HL-60 (cell line): ENCODE measurements around the gene POLR2B.
A peak's percentile ranks its signal among the peaks of the same experiment; 100 is the strongest.

ENCODE experiments used
- DNase-seq, 2 experiments: peaks; one replicate each; pipeline ENCODE4 v3.0.0-alpha.2; 2010 to 2020; ENCODE audit warnings: low read depth in 1 of 2, low spot score in 1 of 2
- H3K27ac ChIP-seq: fragments of 250-450 bp; sonication (Bioruptor Pico); replicated peaks from 2 replicates; pipeline ENCODE4 v1.5.1; 2020; ENCODE audit warnings: mild to moderate bottlenecking, moderate library complexity
- H3K27me3 ChIP-seq: fragments of 250-450 bp; sonication (Bioruptor Pico); 2 replicates; pipeline ENCODE4 v1.5.1; 2021; ENCODE audit warnings: mild to moderate bottlenecking, moderate library complexity; ENCODE audit not compliant: insufficient read depth, poor library complexity, severe bottlenecking
- H3K4me3 ChIP-seq: replicated peaks from 2 replicates; pipeline ENCODE4 v1.5.1; 2011; ENCODE audit warnings: mild to moderate bottlenecking, control low read depth, low read length; ENCODE audit not compliant: insufficient read depth
- GABPA ChIP-seq: IDR thresholded peaks from 2 replicates; pipeline ENCODE4 v1.6.1; 2012; ENCODE audit warnings: low read depth
- POLR2AphosphoS5 ChIP-seq: IDR thresholded peaks from 2 replicates; pipeline ENCODE4 v1.6.1; 2012; ENCODE audit warnings: low read depth
- SPI1 ChIP-seq: IDR thresholded peaks from 2 replicates; pipeline ENCODE4 v1.6.1; 2012; ENCODE audit warnings: low read depth, mild to moderate bottlenecking, borderline replicate concordance
- TF ChIP-seq, protein P1 (sequence below): IDR thresholded peaks from 2 replicates; pipeline ENCODE4 v1.6.1; 2012; ENCODE audit warnings: low read depth; ENCODE audit not compliant: insufficient replicate concordance
- TF ChIP-seq, protein P2 (sequence below): IDR thresholded peaks from one replicate; pipeline ENCODE4 v1.5.1; 2011; ENCODE audit warnings: low read length, control low read depth, inconsistent platforms; ENCODE audit not compliant: insufficient read depth

POLR2B gene

DNA sequence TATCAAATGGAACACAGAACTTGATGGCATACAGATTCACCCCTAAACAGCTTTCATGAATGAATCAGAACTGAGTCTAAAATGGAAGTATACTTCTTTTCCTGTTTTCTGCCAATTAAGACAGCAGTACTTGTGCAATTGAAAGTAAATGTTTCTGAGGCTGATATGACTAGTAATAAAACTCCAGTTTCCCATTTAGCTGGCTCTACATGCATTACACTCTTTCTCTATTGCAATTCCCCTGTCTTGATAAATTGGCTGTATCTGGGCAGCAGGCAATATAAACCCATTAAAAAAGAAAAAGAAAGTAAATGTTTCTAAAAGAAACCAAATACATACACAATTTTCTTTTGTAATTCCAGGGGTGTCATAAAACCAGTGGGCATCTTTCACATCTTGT, 5.9 kb upstream of the POLR2B start:
- DNase-seq = no peak
- H3K27ac ChIP-seq = no peak overlapping the region
- TF ChIP-seq GABPA = no peak
- TF ChIP-seq, protein P1, sequence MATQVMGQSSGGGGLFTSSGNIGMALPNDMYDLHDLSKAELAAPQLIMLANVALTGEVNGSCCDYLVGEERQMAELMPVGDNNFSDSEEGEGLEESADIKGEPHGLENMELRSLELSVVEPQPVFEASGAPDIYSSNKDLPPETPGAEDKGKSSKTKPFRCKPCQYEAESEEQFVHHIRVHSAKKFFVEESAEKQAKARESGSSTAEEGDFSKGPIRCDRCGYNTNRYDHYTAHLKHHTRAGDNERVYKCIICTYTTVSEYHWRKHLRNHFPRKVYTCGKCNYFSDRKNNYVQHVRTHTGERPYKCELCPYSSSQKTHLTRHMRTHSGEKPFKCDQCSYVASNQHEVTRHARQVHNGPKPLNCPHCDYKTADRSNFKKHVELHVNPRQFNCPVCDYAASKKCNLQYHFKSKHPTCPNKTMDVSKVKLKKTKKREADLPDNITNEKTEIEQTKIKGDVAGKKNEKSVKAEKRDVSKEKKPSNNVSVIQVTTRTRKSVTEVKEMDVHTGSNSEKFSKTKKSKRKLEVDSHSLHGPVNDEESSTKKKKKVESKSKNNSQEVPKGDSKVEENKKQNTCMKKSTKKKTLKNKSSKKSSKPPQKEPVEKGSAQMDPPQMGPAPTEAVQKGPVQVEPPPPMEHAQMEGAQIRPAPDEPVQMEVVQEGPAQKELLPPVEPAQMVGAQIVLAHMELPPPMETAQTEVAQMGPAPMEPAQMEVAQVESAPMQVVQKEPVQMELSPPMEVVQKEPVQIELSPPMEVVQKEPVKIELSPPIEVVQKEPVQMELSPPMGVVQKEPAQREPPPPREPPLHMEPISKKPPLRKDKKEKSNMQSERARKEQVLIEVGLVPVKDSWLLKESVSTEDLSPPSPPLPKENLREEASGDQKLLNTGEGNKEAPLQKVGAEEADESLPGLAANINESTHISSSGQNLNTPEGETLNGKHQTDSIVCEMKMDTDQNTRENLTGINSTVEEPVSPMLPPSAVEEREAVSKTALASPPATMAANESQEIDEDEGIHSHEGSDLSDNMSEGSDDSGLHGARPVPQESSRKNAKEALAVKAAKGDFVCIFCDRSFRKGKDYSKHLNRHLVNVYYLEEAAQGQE = no peak
- TF ChIP-seq POLR2AphosphoS5 = no peak
- TF ChIP-seq, protein P2, sequence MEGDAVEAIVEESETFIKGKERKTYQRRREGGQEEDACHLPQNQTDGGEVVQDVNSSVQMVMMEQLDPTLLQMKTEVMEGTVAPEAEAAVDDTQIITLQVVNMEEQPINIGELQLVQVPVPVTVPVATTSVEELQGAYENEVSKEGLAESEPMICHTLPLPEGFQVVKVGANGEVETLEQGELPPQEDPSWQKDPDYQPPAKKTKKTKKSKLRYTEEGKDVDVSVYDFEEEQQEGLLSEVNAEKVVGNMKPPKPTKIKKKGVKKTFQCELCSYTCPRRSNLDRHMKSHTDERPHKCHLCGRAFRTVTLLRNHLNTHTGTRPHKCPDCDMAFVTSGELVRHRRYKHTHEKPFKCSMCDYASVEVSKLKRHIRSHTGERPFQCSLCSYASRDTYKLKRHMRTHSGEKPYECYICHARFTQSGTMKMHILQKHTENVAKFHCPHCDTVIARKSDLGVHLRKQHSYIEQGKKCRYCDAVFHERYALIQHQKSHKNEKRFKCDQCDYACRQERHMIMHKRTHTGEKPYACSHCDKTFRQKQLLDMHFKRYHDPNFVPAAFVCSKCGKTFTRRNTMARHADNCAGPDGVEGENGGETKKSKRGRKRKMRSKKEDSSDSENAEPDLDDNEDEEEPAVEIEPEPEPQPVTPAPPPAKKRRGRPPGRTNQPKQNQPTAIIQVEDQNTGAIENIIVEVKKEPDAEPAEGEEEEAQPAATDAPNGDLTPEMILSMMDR = no peak
- no peak for TF ChIP-seq SPI1
- H3K27me3 ChIP-seq = no peaks in the 10 kb centered on the region
- no peak overlapping the region for H3K4me3 ChIP-seq

DNA sequence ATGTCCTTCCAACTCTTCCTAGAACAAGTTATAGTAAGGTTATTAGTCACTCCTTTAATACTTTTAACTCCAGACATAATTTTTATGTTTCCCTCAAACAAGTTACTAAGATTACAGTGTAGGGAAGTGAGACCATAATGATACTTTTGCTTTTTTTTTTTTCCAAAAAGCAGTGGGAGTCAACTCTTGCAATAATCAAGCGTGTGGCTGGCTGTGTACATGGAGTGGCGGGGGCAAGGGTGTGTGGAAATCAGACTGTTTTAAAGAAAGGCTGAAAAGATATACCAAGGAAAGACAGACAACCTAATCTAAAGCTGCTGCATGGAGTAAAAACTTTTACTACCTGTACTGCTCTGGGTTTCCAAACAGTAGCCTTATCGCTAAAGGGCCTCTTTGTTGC, 5.4 kb upstream of the POLR2B start:
- H3K27ac ChIP-seq = no peak overlapping the region
- TF ChIP-seq, protein P1 = no peak
- TF ChIP-seq POLR2AphosphoS5 = no peak
- no peak for TF ChIP-seq GABPA
- no peak for TF ChIP-seq SPI1
- TF ChIP-seq, protein P2 = no peak
- no peaks in the 10 kb centered on the region for H3K27me3 ChIP-seq
- DNase-seq = peak in 1 of 2 experiments; percentile 10
- no peak overlapping the region for H3K4me3 ChIP-seq

DNA sequence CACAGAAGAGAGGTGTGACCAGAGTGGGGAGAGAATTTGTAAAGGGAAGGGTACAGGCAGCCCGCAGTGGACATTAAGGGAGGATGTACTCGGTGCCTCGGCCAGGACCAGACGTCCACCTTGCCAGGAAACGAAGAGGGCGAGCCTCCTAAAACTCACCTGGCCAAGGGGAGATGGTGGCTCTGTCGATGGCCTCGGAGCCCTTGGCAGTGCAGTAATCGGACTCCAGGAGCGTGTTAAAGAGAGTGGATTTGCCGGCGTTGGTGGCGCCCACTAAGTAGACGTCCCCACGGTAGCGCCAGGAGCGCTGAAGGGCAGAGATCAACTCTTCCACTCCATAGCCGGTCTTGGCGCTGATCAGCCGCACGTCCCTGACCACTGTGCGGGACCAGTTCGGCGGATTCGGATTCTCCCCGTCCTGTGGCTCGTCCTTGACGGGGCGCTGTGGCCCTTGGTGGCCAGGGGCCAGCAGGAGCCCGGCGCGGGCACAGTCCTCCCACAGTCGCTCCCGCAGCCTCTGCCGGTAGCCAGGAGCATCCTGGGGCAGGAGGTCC, 2.3 kb upstream of the POLR2B start:
- peak overlapping the region; percentile 100 for H3K4me3 ChIP-seq
- peak overlapping the region; percentile 95 for H3K27ac ChIP-seq
- peak in 1 of 2 experiments; percentile 8 for DNase-seq
- TF ChIP-seq, protein P2 = no peak
- TF ChIP-seq GABPA = no peak
- no peak for TF ChIP-seq POLR2AphosphoS5
- TF ChIP-seq SPI1 = no peak
- H3K27me3 ChIP-seq = no peaks in the 10 kb centered on the region

DNA sequence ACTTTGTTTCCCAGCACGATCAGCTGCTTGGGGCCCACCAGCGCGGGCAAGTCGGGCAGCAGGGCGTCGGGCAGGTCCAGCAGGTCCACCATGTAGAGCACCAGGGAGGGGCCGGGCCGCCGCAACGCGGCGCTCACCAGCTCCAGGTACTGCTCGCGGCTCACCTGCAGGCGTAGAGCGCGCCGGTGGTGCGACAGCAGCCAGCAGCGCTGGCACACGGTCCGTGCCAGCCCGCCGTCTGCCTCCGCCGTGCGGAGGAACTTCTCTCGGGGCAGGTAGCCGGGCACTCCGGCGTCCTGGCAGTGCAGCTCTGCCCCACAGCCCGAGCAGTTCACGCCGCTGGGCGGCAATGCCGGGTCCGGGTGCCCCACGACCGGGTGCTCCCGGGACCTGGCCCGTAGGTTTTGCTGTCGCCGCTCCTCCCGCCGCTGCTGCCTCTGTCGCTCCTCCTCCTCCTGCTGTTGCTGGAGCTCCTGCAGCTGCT, 1.8 kb upstream of the POLR2B start:
- peak overlapping the region; percentile 95 for H3K27ac ChIP-seq
- DNase-seq = peak in 1 of 2 experiments; percentile 39
- TF ChIP-seq POLR2AphosphoS5 (no peak), SPI1 (no peak), GABPA (no peak)
- TF ChIP-seq, protein P1 = no peak
- TF ChIP-seq, protein P2 = no peak
- H3K27me3 ChIP-seq = no peaks in the 10 kb centered on the region
- H3K4me3 ChIP-seq = peak overlapping the region; percentile 100
